ENCODE results near the gene ACTRT2. TPM values are rescaled to one million over a fixed set of nuclear protein-coding genes. Genes with fewer than 3 reads are reported as not detected.

ACTRT2 gene
- total and polyA plus RNA-seq, 2 experiments from 2014 or later, result not detected

DNA sequence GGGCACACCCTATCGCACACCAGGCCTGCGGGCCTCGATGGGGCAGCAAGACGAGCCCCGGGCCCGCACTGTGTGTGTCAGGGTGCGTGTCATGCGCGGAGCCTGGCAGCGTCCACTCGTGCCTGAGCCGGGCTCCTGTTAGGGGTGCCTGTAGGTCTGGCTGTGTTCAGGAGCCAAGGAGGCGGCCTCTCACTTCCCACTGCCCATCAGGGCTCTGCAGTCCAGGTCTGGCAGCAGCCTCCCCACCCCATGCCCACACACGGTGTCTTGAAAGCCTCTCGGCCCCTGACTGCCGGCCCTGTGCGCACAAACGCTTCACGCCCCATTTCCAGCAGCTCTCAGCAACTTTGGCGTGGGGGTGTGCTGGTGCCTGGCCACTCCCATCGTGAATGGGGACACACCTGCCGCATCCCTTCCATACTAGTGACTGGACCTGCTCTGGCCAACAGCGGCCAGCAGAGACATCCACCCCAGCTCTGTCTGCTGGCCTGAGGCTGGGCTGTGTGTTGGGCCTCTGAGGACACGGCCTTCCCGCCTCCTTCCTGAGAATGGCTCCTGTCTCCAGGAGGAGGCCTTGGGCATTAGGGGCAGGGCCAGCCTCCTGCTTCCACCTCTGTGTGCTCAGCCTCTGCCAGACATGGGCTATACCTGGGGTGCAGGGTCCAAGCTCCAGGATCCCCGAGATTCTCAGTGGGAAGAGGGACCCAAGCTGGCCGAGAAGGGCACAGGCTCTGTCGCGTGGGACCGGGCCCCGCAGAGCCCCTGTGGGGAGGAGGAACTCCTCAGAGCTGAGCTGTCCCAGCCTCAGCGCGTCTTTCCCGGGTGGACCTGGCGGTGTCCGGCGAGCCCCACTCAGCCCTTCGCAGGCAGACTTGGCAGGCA is 41.8 kb upstream of the ACTRT2 start:
- no peaks in the 10 kb centered on the region for H3K27me3 ChIP-seq (ENCODE audit: insufficient read depth)
- no peak overlapping the region for H3K27ac Mint-ChIP-seq

More for the DNA sequence above, 41.8 kb upstream of the ACTRT2 start:
- peaks cover 6% of the 10 kb centered on the region; the same call in 2 of the 3 replicates for H3K4me1 Mint-ChIP-seq
- Histone ChIP-seq H3K79me2 (replicated peaks; ENCODE audit: insufficient read depth) (no peaks in the 10 kb centered on the region), H3K4me2 (no peak overlapping the region), H3K27ac (ENCODE audit: low read depth) (no peak overlapping the region), H3K4me3 (no peak overlapping the region), H4K20me1 (replicated peaks; ENCODE audit: insufficient read depth) (no peaks in the 10 kb centered on the region), H3K4me1 (ENCODE audit: insufficient read depth) (no peaks in the 10 kb centered on the region), H3K9me2 (ENCODE audit: insufficient read depth) (no peaks in the 10 kb centered on the region), H3K36me3 (ENCODE audit: insufficient read depth) (no peaks in the 10 kb centered on the region), H3F3A (replicated peaks; ENCODE audit: low read depth) (no peaks in the 10 kb centered on the region), H2AFZ (no peak overlapping the region)
- H3K9me3 Mint-ChIP-seq, result peaks cover 41% of the 10 kb centered on the region
- peaks cover 4% of the 10 kb centered on the region; the same call in 1 of the 3 replicates for H3K36me3 Mint-ChIP-seq (ENCODE audit: low read depth)
- H3K4me3 Mint-ChIP-seq, result no peak overlapping the region
- ATAC-seq (no peak), DNase-seq (ENCODE audit: low spot score) (no peak)
- H3K27me3 Mint-ChIP-seq (ENCODE audit: insufficient read depth, low read depth, poor library complexity), result peaks cover 2% of the 10 kb centered on the region
- TF ChIP-seq STAT1 (IDR thresholded peaks at IDR 0.05; ENCODE audit: unreplicated experiment), result no peak
- TF ChIP-seq ZNF331 (CRISPR knock-in tag; IDR thresholded peaks at IDR 0.05; ENCODE audit: low read depth), result no peak
- no peak for TF ChIP-seq ZNF114 (CRISPR knock-in tag; IDR thresholded peaks at IDR 0.05)
- TF ChIP-seq CREB1 (CRISPR knock-in tag; IDR thresholded peaks at IDR 0.05; ENCODE audit: low read depth), result no peak
- TF ChIP-seq POLR2AphosphoS5 (IDR thresholded peaks at IDR 0.05; ENCODE audit: low read depth), result no peak
- TF ChIP-seq EZH2phosphoT487 (IDR thresholded peaks at IDR 0.05; ENCODE audit: unreplicated experiment), result no peak
- TF ChIP-seq, protein P1, sequence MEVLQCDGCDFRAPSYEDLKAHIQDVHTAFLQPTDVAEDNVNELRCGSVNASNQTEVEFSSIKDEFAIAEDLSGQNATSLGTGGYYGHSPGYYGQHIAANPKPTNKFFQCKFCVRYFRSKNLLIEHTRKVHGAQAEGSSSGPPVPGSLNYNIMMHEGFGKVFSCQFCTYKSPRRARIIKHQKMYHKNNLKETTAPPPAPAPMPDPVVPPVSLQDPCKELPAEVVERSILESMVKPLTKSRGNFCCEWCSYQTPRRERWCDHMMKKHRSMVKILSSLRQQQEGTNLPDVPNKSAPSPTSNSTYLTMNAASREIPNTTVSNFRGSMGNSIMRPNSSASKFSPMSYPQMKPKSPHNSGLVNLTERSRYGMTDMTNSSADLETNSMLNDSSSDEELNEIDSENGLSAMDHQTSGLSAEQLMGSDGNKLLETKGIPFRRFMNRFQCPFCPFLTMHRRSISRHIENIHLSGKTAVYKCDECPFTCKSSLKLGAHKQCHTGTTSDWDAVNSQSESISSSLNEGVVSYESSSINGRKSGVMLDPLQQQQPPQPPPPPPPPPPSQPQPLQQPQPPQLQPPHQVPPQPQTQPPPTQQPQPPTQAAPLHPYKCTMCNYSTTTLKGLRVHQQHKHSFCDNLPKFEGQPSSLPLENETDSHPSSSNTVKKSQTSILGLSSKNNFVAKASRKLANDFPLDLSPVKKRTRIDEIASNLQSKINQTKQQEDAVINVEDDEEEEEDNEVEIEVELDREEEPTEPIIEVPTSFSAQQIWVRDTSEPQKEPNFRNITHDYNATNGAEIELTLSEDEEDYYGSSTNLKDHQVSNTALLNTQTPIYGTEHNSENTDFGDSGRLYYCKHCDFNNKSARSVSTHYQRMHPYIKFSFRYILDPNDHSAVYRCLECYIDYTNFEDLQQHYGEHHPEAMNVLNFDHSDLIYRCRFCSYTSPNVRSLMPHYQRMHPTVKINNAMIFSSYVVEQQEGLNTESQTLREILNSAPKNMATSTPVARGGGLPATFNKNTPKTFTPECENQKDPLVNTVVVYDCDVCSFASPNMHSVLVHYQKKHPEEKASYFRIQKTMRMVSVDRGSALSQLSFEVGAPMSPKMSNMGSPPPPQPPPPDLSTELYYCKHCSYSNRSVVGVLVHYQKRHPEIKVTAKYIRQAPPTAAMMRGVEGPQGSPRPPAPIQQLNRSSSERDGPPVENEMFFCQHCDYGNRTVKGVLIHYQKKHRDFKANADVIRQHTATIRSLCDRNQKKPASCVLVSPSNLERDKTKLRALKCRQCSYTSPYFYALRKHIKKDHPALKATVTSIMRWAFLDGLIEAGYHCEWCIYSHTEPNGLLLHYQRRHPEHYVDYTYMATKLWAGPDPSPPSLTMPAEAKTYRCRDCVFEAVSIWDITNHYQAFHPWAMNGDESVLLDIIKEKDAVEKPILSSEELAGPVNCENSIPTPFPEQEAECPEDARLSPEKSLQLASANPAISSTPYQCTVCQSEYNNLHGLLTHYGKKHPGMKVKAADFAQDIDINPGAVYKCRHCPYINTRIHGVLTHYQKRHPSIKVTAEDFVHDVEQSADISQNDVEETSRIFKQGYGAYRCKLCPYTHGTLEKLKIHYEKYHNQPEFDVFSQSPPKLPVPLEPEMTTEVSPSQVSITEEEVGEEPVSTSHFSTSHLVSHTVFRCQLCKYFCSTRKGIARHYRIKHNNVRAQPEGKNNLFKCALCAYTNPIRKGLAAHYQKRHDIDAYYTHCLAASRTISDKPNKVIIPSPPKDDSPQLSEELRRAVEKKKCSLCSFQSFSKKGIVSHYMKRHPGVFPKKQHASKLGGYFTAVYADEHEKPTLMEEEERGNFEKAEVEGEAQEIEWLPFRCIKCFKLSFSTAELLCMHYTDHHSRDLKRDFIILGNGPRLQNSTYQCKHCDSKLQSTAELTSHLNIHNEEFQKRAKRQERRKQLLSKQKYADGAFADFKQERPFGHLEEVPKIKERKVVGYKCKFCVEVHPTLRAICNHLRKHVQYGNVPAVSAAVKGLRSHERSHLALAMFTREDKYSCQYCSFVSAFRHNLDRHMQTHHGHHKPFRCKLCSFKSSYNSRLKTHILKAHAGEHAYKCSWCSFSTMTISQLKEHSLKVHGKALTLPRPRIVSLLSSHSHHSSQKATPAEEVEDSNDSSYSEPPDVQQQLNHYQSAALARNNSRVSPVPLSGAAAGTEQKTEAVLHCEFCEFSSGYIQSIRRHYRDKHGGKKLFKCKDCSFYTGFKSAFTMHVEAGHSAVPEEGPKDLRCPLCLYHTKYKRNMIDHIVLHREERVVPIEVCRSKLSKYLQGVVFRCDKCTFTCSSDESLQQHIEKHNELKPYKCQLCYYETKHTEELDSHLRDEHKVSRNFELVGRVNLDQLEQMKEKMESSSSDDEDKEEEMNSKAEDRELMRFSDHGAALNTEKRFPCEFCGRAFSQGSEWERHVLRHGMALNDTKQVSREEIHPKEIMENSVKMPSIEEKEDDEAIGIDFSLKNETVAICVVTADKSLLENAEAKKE (CRISPR knock-in tag; IDR thresholded peaks at IDR 0.05), result no peak
- no peak for TF ChIP-seq ETS1 (IDR thresholded peaks at IDR 0.05)
- TF ChIP-seq EZH2 (IDR thresholded peaks at IDR 0.05; ENCODE audit: low read depth, unreplicated experiment), result no peak
- TF ChIP-seq, protein P2, sequence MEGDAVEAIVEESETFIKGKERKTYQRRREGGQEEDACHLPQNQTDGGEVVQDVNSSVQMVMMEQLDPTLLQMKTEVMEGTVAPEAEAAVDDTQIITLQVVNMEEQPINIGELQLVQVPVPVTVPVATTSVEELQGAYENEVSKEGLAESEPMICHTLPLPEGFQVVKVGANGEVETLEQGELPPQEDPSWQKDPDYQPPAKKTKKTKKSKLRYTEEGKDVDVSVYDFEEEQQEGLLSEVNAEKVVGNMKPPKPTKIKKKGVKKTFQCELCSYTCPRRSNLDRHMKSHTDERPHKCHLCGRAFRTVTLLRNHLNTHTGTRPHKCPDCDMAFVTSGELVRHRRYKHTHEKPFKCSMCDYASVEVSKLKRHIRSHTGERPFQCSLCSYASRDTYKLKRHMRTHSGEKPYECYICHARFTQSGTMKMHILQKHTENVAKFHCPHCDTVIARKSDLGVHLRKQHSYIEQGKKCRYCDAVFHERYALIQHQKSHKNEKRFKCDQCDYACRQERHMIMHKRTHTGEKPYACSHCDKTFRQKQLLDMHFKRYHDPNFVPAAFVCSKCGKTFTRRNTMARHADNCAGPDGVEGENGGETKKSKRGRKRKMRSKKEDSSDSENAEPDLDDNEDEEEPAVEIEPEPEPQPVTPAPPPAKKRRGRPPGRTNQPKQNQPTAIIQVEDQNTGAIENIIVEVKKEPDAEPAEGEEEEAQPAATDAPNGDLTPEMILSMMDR (conservative IDR thresholded peaks at IDR 0.05; ENCODE audit: low read depth in 2 of 2), result no peak
- TF ChIP-seq NANOG (IDR thresholded peaks at IDR 0.05; ENCODE audit: borderline replicate concordance), result no peak
- no peak for TF ChIP-seq REST (IDR thresholded peaks at IDR 0.05; ENCODE audit: unreplicated experiment)
- no peak for TF ChIP-seq JUNB (IDR thresholded peaks at IDR 0.05; ENCODE audit: unreplicated experiment)

Data from GM23338 (cell line).